ENCODE measurements around the gene APEH. TPM values are rescaled to one million over a fixed set of nuclear protein-coding genes. Genes with fewer than 3 reads are reported as not detected.

APEH gene
- total RNA-seq, 1 experiment from 2014 or later: 246 TPM

DNA sequence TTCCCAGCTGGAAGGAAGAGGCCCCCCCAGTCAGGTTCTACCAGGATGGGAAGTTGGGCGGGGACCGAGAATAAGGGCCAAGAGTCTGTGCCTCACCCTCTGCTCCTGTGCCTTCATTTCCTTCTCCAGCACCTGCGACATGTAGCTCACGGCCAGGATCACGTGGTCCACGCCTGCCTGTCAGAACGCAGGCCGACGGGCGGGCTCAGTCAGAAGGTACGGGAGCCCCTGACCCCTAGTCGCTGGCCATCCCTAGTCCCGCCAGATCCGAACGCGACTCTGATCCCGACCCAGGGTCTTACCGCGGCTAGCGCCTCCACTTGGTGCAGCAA, 49.1 kb downstream of the APEH start:
- TF ChIP-seq SP1 (IDR thresholded peaks at IDR 0.05; ENCODE audit: low read depth): no peak
- Histone ChIP-seq H3K4me1 (ENCODE audit: control insufficient read depth in 1 of 2, insufficient read depth in 2 of 2, low read length in 2 of 2) (peaks cover 13 to 37% of the 10 kb centered on the region in 2 experiments; a peak in 3 of 4 replicates), H3K9me2 (ENCODE audit: insufficient read depth) (no peaks in the 10 kb centered on the region), H3K4me2 (ENCODE audit: low read length) (peak overlapping the region; percentile 92), H3K9ac (ENCODE audit: low read length) (peak overlapping the region; percentile 99), H3K9me3 (ENCODE audit: control insufficient read depth in 1 of 2, insufficient read depth in 1 of 2, low read depth in 1 of 2, low read length in 2 of 2) (no peaks in the 10 kb centered on the region), H3K27me3 (ENCODE audit: insufficient read depth, low read length) (no peaks in the 10 kb centered on the region), H3K79me2 (ENCODE audit: insufficient read depth, low read length) (peaks cover 18% of the 10 kb centered on the region), H3K27ac (ENCODE audit: low read depth, low read length) (peak overlapping the region; percentile 92), H3K4me3 (replicated peaks in 1 of 2; ENCODE audit: low read depth in 1 of 2, low read length in 2 of 2) (peak overlapping the region; percentile 95), H3K36me3 (ENCODE audit: control insufficient read depth in 1 of 2, insufficient read depth in 2 of 2, low read length in 2 of 2) (peaks cover 5 to 27% of the 10 kb centered on the region in 2 experiments; a peak in 3 of 4 replicates), H4K20me1 (ENCODE audit: insufficient read depth) (no peaks in the 10 kb centered on the region), H2AFZ (ENCODE audit: low read depth, low read length, poor library complexity, severe bottlenecking) (no peak overlapping the region)
- intact Hi-C loops (cut with micrococcal nuclease): loop anchor here (5.0 kb wide), 1 partner anchor 114 kb away; no protein-coding TSS in a partner anchor
- DNase-seq (ENCODE audit: low read depth, low spot score) (peak; percentile 16), ATAC-seq (peak; percentile 25)
- ChIA-PET POLR2A (interaction anchor here (0.6 kb wide), 1 partner anchor 184 kb away, joined by 3 read pairs; no protein-coding TSS in a partner anchor), RAD21 (ENCODE audit: low non-redundant PET in 1 of 2, low total read pairs in 2 of 2, uncharacterized antibody in 2 of 2, unreplicated experiment in 2 of 2) (interaction anchor here in 1 of 2 experiments (0.7 kb wide), 1 partner anchor 140 kb away, joined by 3 read pairs; no protein-coding TSS in a partner anchor), CTCF (interaction anchor here (1.0 kb wide), 1 partner anchor 79 kb away, joined by 3 read pairs; the partner anchor contains the start of gene INKA1)
- no TSS peak for BruUV-seq (replicated peaks)

DNA sequence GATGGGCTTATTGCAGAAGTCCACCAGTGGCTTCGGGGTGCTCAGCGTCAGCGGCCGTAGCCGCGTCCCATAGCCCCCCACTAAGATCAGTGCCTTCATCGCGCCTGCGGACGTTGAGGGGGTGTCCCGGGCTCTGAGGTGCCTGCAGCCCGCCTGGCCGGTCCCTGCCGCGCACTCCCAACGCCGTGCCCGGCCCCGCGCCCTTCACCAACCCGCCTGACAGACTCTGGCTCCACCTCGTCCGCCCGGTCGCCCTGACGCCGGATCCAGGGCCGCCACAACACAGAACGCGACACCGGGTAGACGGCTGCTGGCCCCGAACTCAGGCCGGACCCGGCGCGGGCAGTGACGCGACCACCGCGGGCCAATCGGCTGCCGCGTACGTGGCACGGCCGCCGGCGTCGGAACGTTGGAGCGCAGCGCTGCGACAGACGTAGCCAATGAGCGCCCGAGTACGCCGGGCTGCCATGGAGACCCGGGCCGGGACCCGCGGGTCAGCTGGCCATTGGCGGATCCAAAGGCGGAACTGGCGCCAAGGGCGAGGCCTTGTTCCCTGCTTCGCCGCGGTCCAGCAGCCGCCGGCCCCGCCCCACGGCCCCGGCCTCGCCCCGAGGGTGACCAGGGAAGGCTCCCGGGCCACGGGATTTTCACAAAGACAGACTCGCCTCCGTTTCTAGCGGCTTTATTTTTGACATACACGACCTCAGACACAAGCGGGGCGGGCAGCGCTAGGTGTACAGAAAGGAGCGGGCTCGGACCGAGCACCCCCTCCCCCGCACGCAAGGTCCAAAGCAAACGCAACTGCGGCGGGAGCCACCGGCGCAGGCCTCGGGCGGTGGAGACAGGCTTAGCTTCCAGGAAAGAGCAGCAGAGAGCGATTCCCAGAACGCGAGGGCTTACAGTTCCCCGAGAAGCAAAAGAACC, 49.7 kb downstream of the APEH start, which contains the start of gene GMPPB:
Gene GMPPB, minus strand, starts transcription at position 324 of the 924 bp plus-strand sequence. Its CDS starts 225 bp downstream, at position 99.
- POLR2A ChIA-PET: no interaction called here
- no peaks in the 10 kb centered on the region for H3K9me3 ChIP-seq (ENCODE audit: control insufficient read depth in 1 of 2, insufficient read depth in 1 of 2, low read depth in 1 of 2, low read length in 2 of 2)
- DNase-seq (ENCODE audit: low read depth, low spot score) (peak; percentile 92), ATAC-seq (peak; percentile 85)
- RAD21 ChIA-PET (ENCODE audit: low non-redundant PET in 1 of 2, low total read pairs in 2 of 2, uncharacterized antibody in 2 of 2, unreplicated experiment in 2 of 2): interaction anchor here in 1 of 2 experiments (0.7 kb wide), 1 partner anchor 139 kb away, joined by 3 read pairs; no protein-coding TSS in a partner anchor
- H3K79me2 ChIP-seq (ENCODE audit: insufficient read depth, low read length): peaks cover 18% of the 10 kb centered on the region
- H3K4me3 ChIP-seq (replicated peaks in 1 of 2; ENCODE audit: low read depth in 1 of 2, low read length in 2 of 2): peak within 1 kb of the TSS; percentile 95
- H3K27me3 ChIP-seq (ENCODE audit: insufficient read depth, low read length): no peaks in the 10 kb centered on the region
- H3K4me1 ChIP-seq (ENCODE audit: control insufficient read depth in 1 of 2, insufficient read depth in 2 of 2, low read length in 2 of 2): peaks cover 13 to 35% of the 10 kb centered on the region in 2 experiments; a peak in 3 of 4 replicates
- CTCF ChIA-PET: interaction anchor here (1.0 kb wide), 1 partner anchor 79 kb away, joined by 3 read pairs; the partner anchor contains the start of gene INKA1
- peak within 1 kb of the TSS; percentile 92 for H3K27ac ChIP-seq (ENCODE audit: low read depth, low read length)
- H3K36me3 ChIP-seq (ENCODE audit: control insufficient read depth in 1 of 2, insufficient read depth in 2 of 2, low read length in 2 of 2): peaks cover 5 to 27% of the 10 kb centered on the region in 2 experiments; a peak in 3 of 4 replicates
- intact Hi-C loops (cut with micrococcal nuclease): loop anchor here (5.0 kb wide), 1 partner anchor 113 kb away; no protein-coding TSS in a partner anchor
- BruUV-seq (replicated peaks): TSS peak; percentile 63
- peak within 1 kb of the TSS; percentile 99 for H3K9ac ChIP-seq (ENCODE audit: low read length)
- H3K9me2 ChIP-seq (ENCODE audit: insufficient read depth): no peaks in the 10 kb centered on the region
- H3K4me2 ChIP-seq (ENCODE audit: low read length): peak within 1 kb of the TSS; percentile 92
- H4K20me1 ChIP-seq (ENCODE audit: insufficient read depth): no peaks in the 10 kb centered on the region
- no peak within 1 kb of the TSS for H2AFZ ChIP-seq (ENCODE audit: low read depth, low read length, poor library complexity, severe bottlenecking)
- TF ChIP-seq, protein P1, sequence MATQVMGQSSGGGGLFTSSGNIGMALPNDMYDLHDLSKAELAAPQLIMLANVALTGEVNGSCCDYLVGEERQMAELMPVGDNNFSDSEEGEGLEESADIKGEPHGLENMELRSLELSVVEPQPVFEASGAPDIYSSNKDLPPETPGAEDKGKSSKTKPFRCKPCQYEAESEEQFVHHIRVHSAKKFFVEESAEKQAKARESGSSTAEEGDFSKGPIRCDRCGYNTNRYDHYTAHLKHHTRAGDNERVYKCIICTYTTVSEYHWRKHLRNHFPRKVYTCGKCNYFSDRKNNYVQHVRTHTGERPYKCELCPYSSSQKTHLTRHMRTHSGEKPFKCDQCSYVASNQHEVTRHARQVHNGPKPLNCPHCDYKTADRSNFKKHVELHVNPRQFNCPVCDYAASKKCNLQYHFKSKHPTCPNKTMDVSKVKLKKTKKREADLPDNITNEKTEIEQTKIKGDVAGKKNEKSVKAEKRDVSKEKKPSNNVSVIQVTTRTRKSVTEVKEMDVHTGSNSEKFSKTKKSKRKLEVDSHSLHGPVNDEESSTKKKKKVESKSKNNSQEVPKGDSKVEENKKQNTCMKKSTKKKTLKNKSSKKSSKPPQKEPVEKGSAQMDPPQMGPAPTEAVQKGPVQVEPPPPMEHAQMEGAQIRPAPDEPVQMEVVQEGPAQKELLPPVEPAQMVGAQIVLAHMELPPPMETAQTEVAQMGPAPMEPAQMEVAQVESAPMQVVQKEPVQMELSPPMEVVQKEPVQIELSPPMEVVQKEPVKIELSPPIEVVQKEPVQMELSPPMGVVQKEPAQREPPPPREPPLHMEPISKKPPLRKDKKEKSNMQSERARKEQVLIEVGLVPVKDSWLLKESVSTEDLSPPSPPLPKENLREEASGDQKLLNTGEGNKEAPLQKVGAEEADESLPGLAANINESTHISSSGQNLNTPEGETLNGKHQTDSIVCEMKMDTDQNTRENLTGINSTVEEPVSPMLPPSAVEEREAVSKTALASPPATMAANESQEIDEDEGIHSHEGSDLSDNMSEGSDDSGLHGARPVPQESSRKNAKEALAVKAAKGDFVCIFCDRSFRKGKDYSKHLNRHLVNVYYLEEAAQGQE (IDR thresholded peaks at IDR 0.05; ENCODE audit: low read depth): no peak
- TF ChIP-seq, protein P2, sequence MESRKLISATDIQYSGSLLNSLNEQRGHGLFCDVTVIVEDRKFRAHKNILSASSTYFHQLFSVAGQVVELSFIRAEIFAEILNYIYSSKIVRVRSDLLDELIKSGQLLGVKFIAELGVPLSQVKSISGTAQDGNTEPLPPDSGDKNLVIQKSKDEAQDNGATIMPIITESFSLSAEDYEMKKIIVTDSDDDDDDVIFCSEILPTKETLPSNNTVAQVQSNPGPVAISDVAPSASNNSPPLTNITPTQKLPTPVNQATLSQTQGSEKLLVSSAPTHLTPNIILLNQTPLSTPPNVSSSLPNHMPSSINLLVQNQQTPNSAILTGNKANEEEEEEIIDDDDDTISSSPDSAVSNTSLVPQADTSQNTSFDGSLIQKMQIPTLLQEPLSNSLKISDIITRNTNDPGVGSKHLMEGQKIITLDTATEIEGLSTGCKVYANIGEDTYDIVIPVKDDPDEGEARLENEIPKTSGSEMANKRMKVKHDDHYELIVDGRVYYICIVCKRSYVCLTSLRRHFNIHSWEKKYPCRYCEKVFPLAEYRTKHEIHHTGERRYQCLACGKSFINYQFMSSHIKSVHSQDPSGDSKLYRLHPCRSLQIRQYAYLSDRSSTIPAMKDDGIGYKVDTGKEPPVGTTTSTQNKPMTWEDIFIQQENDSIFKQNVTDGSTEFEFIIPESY (IDR thresholded peaks at IDR 0.05; ENCODE audit: extremely low read depth, insufficient replicate concordance, low read length): no peak
- no peak for TF ChIP-seq CBX3 (IDR thresholded peaks at IDR 0.05; ENCODE audit: low read depth)
- peak; percentile 6 for TF ChIP-seq YY1 (IDR thresholded peaks at IDR 0.05; ENCODE audit: extremely low read depth, insufficient replicate concordance, low read depth, low read length)
- no peak for TF ChIP-seq ZNF274 (IDR thresholded peaks at IDR 0.05; ENCODE audit: low read depth, low read length)
- TF ChIP-seq POLR2A (IDR thresholded peaks at IDR 0.05; ENCODE audit: borderline replicate concordance, extremely low read depth, insufficient read depth, insufficient read length): peak; percentile 39
- TF ChIP-seq ZFX (IDR thresholded peaks at IDR 0.05): peak; percentile 50; the same call in 1 of the 2 replicates
- TF ChIP-seq, protein P3, sequence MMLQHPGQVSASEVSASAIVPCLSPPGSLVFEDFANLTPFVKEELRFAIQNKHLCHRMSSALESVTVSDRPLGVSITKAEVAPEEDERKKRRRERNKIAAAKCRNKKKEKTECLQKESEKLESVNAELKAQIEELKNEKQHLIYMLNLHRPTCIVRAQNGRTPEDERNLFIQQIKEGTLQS (IDR thresholded peaks at IDR 0.05): no peak
- no peak for TF ChIP-seq EZH2 (IDR thresholded peaks at IDR 0.05)
- TF ChIP-seq SRF (IDR thresholded peaks at IDR 0.05; ENCODE audit: low read depth): no peak

Data from HCT116 (cell line).